ENCODE data around the gene KCNAB2.

- TF ChIP-seq POLR2A (IDR thresholded peaks at IDR 0.05) = no peak
- TF ChIP-seq CTCF (IDR thresholded peaks at IDR 0.05) = no peak
- TF ChIP-seq POLR2AphosphoS5 (IDR thresholded peaks at IDR 0.05; ENCODE audit: insufficient read depth in 1 of 2, low read depth in 1 of 2) = no peak
Measured at GRCh38 chr1:6034750-6035096, 11.0 kb upstream of the KCNAB2 start.
